Stimulated activated CD8-positive, alpha-beta memory T cell treated with anti-CD3 and anti-CD28 coated beads, Interleukin-7, amount 100 ng/mL, for 48 hours (primary cell): ENCODE data around the gene SMG6.

Experiments used
- DNase-seq, 2 donors: peaks; one replicate each; pipeline ENCODE4 v3.0.0-alpha.2; 2020; ENCODE audit warnings: low read depth in 1 of 2; ENCODE audit errors: extremely low read depth in 1 of 2

SMG6 gene

GRCh38 chr17:2034806-2035540 lies 268.6 kb downstream of the SMG6 start:
- no peak for DNase-seq

GRCh38 chr17:2034157-2034556 lies 269.4 kb downstream of the SMG6 start:
- DNase-seq = no peak

DNA sequence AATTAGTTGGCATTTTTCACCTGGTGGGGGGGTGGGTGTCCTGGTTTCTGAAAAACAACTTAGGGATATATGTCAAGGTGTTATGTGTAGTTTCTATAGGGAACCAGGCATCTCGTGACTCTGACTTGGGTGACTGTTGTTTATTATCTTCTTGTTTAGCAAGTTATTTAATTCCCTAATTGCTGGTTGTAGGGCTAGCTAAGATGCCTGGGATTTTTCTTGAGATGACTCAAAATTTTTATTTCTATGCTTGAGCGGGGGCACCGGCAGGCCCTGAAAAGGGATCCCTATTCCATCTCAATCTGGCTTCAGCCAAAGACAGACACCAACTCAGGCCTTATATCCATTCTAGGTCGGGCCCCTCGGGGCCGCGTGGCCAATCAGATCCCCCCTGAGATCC lies 270.4 kb downstream of the SMG6 start:
- DNase-seq = no peak

DNA sequence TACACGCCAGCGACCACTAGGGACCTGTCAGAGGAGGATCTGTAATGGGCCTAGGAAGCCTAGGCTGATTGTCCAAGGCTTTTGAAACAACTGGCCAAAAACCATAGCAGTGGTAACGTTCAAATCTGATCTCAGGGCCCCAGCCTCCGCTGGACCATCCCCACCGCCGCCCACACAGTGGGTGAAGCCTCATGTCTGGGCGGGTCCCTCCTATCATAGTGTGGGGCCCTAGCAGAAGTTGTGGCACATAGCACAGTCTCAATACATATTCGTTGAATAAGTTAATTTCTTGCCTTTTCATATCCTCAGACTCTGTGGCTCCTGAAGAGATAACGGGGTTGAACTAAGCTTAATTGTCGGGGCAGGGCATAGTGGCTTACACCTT lies 272.8 kb downstream of the SMG6 start:
- no peak for DNase-seq

DNA sequence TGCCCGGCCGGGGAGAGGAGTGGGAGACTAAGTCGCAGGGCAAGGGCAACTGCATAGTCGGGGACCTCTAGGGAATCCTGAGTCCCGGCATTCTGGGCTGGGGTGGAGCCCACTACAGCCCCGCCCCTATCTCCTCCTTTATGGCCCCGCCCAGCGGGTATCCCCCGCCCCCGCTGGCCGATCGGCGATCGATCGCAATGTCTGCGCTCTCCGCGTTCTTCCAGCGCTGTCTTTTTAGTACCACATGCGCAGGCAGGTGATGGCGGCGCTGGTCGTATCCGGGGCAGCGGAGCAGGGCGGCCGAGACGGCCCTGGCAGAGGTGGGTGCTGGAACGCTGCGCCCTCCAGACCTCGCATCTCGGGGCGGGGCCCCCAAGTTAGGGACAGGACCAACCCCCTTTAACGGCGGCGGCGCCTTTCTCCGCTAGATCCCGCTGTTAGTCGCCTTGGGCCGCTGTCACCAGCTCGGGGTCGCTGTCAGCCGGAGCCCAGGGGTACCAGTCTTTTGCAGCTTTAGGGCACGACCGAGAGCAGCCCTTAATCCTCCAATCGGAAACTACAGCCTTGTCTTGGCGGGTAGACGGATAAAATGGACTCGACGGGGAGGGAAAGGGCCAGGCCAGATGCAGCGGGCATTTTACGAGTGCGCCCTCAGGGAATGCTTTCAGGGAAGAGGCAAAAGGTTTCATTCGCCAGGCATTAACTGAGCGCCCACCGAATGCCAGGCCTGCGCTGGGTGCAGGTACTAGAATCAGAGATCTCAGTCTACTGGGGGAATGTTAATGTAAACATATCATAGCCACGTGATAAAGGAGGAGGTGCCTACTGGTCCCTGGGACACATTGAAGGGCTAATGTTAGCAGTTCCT lies 273.4 kb downstream of the SMG6 start, which contains the start of gene DPH1:
DPH1 (plus strand) TSS at position 243 of the 868 bp plus-strand sequence; CDS start at position 260, 17 bp downstream.
- DNase-seq = peak; percentile 65 to 81

DNA sequence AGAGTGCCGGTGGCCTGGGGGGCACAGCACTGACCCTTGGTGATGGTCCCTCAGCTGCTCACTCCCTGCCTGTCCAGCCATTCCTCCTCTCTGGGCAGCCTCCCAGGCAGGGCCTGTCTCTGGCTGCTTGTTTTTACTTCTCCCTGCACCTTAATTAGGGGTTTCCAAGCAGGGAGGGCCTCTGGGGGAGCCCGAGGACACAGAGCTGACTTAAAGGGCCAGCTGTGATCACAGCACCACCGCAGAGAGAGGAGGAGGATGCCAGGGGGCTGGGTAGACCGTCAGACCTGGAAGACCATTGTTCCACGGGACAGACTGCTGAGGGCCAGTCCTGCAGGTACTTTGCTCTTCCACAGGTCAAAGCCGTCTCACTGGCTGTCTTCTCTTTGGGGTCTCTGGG lies 274.8 kb downstream of the SMG6 start:
- DNase-seq = no peak

- DNase-seq = no peak
Measured at GRCh38 chr17:2028234-2028614, 275.4 kb downstream of the SMG6 start.

DNA sequence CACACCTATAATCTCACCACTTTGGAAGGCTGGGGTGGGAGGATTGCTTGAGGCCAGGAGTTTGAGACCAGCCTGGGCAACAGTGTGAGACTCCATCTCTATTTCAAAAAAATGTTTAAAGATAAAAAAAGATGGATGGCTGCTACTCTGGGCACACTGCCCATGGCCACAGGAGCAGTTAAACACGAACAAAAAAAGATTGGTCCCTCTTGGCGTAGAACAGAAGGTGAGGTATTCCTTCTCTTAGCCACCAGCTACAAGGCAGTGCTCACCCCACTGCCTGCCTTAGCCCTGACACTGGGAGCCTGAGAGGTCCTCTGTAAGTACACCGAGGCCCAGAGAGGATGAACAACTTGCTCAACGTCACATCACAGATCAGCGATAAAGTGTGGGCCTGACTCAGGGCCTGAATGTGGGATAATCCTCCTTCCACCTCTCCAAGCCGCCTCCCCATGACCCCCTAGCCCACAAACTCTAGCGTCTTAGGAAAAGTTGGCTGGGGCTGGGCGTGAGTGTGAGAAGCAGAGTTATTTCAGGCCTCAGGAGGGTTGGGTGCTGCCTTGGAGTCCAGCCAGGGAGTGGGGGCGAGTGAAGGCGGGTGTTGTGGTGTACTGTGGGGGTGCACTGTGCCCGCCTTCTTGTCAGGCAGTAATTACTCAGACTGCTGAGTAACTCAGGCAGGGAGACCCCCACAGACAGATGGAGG lies 275.9 kb downstream of the SMG6 start:
- no peak for DNase-seq

DNA sequence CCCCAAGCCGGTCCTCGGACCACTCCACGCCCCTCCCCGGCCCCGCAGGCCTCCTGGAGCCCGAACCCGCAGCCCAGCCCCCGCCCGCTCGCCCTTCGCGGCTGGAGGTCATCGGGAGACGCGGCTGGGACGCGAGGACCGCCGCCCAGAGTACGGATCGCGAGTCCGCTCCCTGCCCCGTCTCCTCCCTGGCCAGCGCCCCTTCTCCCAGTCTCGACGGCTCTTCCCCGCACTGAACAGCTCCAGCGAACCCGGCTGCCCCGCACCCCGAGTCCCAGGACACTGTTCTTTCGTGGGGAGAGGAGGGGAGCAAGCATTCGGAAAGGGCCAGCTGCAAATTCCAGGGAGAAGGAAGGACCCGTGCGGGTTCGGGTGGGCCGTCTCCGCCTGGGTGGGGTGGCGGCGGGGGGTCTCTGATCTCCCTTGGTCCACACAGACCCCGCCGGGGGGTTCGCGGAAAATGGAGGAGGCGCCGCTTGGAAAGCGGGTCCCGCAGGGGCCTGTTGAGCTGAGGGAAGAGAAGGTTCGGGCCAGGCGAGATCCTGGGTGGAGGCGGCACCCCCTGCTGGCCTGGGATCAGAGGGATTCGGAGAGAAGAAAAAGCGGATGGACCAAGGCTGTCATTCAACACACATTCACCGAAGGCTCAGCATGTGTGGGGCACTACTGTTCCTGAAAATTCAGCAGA lies 277.8 kb downstream of the SMG6 start:
- DNase-seq = no peak

GRCh38 chr17:2025220-2025621 lies 278.4 kb downstream of the SMG6 start, which contains the start of gene RTN4RL1:
TSS of gene RTN4RL1 (minus strand) at chr17:2025334. CDS start at chr17:2024865, 469 bp downstream.
- peak in 1 of 2 donors; percentile 38 for DNase-seq

DNA sequence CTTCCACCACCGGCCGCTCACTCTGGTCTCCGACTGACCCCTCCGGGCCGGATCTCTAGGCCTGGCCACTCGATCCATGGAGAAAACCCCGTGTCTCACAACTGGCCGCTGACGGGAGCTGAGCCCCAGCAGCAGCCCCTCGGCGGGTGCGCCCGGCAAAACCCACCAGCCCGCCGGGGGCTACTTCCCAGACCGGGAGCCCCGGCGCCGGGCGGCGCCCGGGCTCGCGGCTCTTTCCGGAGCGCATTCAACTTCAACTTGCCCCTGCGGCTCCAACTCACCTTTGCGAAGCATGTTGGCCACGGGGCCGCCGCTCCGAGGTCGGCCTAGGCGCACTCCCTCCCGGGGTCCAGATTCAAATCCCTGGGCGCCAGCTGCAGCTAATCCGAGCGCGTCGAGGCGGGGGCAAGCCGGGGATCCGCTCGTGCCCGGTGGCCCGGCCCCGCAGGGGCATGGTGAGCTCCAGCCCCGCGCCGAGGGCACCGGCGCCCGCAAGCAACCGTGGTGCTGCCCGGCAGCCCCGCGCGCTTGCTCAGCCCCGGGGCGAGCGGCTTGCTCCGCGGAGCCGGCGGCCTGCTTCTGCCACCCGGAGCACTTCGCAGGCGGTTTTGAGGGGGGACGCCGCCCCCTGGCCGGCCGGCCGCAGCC lies 278.9 kb downstream of the SMG6 start:
- DNase-seq = no peak

DNA sequence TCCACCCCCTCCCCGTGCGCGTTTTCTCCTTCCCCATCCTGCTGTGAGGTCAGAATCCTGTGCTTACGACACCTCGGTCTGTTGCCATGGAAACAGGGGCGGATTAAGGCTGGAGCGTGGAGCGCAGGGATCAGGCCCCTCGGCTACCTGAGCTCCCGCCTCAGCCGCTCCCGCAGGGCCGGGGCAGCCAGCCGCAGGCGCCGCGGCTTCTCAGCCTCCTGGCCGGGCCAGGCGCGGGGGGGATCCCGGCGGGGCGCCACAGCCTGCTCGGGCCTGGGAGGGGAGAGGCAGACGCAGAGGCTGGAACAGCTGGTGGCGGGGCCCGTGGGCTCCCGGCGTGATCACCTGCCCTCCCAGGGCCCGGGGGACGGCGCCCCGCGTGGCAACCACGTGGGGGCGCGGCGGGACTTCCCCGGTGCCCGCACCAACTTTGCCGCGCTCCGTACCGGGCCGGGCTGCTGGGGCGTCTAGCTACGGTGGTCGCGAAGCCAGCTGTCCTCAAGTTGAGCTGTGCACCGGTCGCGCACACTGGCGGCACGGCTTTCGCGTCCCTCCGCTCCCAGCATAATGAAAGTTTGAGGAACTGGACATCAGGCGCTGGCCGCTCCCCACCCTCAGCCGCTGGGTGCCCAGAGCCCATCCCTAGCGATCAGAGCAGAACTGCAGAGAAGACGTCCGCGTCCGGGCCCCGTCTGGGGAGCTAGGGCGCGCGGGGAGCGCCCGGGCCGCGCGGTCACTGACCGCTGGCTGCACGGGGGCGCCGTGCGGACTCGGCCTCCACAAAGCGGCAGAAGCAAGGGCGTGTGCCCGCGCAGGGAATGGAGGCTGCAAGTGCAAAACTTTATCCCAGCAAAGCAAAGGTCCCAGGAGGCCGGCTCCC lies 279.7 kb downstream of the SMG6 start:
- no peak for DNase-seq

DNA sequence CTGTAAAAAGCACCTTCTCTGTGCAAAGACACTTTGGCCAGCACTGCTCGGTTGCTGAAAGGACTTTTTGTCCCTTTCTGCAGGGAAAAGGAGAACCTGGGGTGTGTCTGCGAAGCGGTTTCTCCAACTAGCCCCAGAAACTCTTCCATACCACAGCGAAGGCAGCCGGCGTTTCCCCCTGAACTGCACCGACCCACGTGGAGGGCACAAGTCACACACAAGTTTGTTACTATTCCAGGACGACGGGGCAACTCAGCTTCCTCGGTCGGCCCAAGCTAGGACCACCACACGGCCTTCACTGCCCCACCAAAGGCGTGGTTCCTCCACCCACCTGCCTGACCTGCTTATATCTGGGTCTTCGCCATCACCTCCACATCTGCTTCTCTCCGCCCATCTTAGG lies 280.3 kb downstream of the SMG6 start:
- no peak for DNase-seq

GRCh38 chr17:2022647-2023240 lies 280.8 kb downstream of the SMG6 start:
- DNase-seq = no peak

DNA sequence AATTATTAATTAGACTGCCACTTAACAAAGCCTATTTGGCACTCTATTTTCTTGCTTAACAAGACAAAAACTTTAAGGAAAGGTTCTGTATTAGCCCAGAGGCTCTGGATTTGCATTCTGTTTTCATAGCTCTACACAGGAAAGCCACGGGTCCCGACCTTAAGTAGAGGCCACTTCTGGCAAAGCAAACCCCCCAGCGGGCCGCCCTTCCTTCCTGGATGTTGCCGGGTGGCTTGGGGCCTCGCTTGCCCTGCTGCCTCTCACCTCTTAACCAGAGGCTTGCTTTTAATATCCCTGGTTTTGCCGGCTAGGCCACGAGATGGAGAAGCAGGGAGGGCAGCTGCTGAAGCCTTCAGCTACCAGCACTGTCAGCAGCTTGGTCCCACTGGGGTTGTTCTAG lies 282.9 kb downstream of the SMG6 start:
- DNase-seq = no peak

- DNase-seq = no peak
Measured at GRCh38 chr17:2019723-2020122, 283.9 kb downstream of the SMG6 start.

- no peak for DNase-seq
Measured at GRCh38 chr17:2018716-2019510, 284.7 kb downstream of the SMG6 start.

GRCh38 chr17:2017274-2017941 lies 286.2 kb downstream of the SMG6 start:
- no peak for DNase-seq
